Astrocyte (in vitro differentiated cells and primary cell): ENCODE data around the gene TEX14.

Experiments used
- CTCF ChIP-seq: IDR thresholded peaks from 2 replicates; pipeline ENCODE4 v1.5.1; 2011; ENCODE audit warnings: low read depth, mild to moderate bottlenecking, inconsistent platforms, low read length, moderate library complexity; ENCODE audit not compliant: insufficient read depth
- EZH2 ChIP-seq: IDR thresholded peaks from 2 replicates; pipeline ENCODE4 v1.6.1; 2012; ENCODE audit warnings: mild to moderate bottlenecking, low read length, inconsistent platforms; ENCODE audit not compliant: insufficient read depth

DNA sequence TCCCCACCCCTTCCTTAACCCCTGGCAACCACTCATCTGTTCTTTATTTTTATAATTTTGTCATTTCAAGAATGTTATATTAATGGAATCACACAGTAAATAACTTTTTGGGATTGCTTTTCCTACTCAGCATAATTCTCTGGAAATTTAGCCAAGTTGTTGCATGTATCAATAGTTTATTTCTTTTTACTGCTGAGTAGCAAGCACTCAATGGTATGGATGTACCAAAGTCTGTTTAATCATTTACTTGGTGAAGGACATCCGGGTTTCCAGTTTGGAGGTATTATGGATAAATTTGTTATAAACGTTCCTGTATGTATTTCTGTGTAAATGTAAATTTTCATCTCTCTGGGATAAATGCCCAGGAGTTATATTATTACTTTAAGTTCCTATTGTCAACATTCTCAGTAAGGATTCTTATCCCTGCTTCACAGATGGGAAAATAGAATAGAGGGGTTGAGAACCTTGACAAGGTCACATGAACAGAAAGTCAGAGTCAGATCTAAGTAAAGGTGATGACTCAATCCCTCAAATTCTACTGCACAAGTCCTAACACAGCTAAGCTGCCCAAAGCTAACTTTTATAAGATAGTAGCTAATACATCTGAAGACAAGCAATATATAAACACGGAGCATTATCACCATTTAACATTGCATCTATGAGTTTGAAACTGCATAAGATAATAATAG lies 115.0 kb downstream of the TEX14 start:
- TF ChIP-seq EZH2, result no peak
- TF ChIP-seq CTCF, result no peak
